VCaP (cell line): Measurements from ENCODE around the gene MAX.
A peak's percentile ranks its signal among the peaks of the same experiment; 100 is the strongest.

Experiments
- H3K27ac ChIP-seq: fragments of 450-650 bp; 2 replicates; pipeline ENCODE4 v1.5.1; 2017
- CTCF ChIP-seq: fragments of 450-650 bp; conservative IDR thresholded peaks from 2 replicates; pipeline ENCODE4 v1.5.1; 2017; ENCODE audit warnings: mild to moderate bottlenecking, moderate library complexity

MAX gene, protein sequence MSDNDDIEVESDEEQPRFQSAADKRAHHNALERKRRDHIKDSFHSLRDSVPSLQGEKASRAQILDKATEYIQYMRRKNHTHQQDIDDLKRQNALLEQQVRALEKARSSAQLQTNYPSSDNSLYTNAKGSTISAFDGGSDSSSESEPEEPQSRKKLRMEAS

GRCh38 chr14:65102441-65103149 lies at the start of gene MAX:
Gene MAX, minus strand, starts transcription at chr14:65102517. Its CDS starts 178 bp downstream, at chr14:65102339.
- H3K27ac ChIP-seq, result peak within 1 kb of the TSS; percentile 87
- TF ChIP-seq CTCF, result no peak

DNA sequence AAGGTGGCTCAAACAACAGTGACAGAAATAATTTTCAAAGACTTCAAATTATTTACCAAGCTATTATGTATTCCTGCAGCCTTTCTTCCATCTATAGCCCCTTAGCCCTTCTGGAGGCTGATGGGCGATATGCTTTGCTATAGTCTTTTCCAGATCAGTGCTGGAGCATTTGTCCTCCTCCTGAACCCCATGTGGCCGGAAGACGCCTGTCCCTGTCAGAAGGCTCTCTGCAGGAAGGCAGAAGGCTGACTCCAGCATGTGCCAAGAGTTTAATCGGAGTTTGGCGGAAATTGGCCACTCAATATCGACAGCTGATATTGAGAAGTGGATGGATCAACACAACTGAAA lies 49.3 kb upstream of the MAX start:
- no peak overlapping the region for H3K27ac ChIP-seq
- TF ChIP-seq CTCF, result no peak

DNA sequence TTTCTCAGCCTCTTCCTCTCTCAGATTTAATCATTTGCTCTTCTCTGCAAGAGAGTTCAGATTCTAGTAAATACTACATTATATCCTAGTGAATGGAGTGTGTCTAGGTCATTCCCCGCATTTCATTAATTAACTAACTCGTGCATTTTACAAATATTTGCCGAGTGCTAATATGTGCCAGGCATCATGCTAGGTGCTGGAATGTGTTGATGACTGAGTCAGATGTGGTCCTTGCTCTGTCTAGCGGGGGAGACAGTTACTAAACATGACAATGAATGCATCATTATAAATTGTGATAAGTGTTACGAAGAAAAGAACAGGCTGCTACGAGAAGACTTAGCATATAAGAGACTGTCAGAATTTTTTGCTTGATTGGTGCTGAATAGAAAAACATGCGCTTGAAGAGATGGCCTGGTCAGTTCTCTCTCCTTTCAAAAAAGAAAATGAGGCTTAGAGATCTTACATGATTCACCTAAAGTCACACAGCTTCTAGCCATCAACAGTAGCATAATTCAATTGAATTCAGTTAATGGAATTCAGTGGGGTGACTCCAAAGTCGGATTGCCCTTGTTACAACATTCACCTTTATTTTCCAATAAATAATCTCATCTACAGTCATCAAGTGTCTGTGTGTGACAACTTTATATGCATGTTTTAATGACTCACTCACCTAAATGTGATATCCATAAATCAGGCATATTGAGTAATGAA lies 48.7 kb upstream of the MAX start:
- no peak overlapping the region for H3K27ac ChIP-seq
- no peak for TF ChIP-seq CTCF

GRCh38 chr14:65149116-65149515 lies 46.8 kb upstream of the MAX start:
- no peak overlapping the region for H3K27ac ChIP-seq
- TF ChIP-seq CTCF, result no peak

DNA sequence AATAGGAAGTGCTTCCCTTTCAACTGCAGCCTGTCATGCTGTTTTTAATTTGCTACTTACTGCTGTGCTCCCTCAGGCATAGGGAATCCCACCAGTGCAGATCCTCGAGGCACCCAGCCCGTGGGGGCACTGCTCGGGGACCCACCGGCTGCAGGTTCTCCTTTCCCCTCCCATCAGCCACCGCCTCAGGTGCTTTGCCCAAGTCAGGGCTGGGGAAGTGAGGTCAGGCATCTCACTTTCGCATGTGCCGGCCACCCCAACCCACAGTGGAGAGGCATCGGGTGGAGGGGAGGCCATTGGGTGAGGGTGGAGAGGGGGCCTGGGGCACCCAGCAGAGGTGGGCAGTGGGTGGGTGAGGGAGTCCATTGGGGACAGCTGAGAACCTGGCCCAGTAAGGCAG lies 41.9 kb upstream of the MAX start:
- no peak for TF ChIP-seq CTCF
- no peak overlapping the region for H3K27ac ChIP-seq

GRCh38 chr14:65142914-65143625 lies 40.8 kb upstream of the MAX start:
- no peak for TF ChIP-seq CTCF
- no peak overlapping the region for H3K27ac ChIP-seq

DNA sequence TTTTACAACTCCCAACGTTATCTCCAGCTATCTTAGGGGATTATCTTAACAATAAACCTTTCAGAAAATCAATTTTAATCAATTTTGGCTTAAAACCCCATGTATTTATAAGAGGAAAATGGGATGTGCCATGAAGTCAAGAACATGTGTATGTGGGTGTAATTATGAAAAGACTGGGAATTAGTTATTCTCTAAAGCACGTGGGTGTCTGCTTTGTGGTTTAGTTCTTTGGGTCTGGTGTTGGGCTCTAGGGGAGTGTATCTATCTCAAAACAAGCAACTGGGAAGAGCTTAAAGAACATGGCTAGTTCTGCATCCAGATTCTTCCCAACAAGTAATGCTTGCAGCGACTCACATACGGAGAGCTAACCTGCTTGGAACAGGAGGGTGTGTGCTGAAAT lies 40.1 kb upstream of the MAX start:
- no peak overlapping the region for H3K27ac ChIP-seq
- TF ChIP-seq CTCF, result no peak
